K562 (cell line): ENCODE measurements around the gene PKD1. TPM values are rescaled to one million over a fixed set of nuclear protein-coding genes. Genes with fewer than 3 reads are reported as not detected.

Experiments used
- ATAC-seq: fragments of 200-7000 bp; cut with Tn5 transposase; 3 replicates; pipeline ENCODE4 v1.9.1; 2020; ENCODE audit warnings: moderate library complexity
- BruUV-seq: library from RNA; stranded (reverse); fragments of 400-500 nt; replicated peaks from 2 replicates; lab custom pipeline; 2021; lab: Mats Ljungman, UMichigan
- CTCF ChIA-PET: fragments of 300-600 bp; formaldehyde crosslinking; extraction: SDS; loops from one replicate; lab custom pipeline; 2021; ENCODE audit warnings: low intra/inter-chr PET ratio; lab: Yijun Ruan, JAX
- POLR2A ChIA-PET: fragments of 300-600, 350-650 bp; sonication (Branson Sonifier 250); formaldehyde crosslinking; extraction: SDS; loops from one replicate; lab custom pipeline; 2021; ENCODE audit warnings: antibody characterized with exemption, inconsistent platforms; lab: Yijun Ruan, JAX
- DNase-seq, 4 experiments: peaks; one replicate each; pipeline versions ENCODE4 v3.0.0 to v3.0.0-alpha.2; 2011 to 2018; ENCODE audit warnings: low spot score in 3 of 4, mixed read lengths in 3 of 4; ENCODE audit errors: extremely low read depth in 1 of 4
- FAIRE-seq: peaks from 2 replicates; lab custom pipeline; 2011; peaks lifted over from hg19 to GRCh38; lab: Jason Lieb, UNC
- H2AFZ ChIP-seq: 2 replicates; pipeline ENCODE4 v1.6.0; 2011; ENCODE audit warnings: low read depth, low read length, control low read depth, inconsistent platforms
- H3K27ac ChIP-seq: fragments of 200-600 bp; 3 replicates; pipeline ENCODE4 v1.8.0; 2011; ENCODE audit warnings: low read depth, mild to moderate bottlenecking, control low read depth, inconsistent platforms, low read length, moderate library complexity, mixed read lengths; ENCODE audit errors: extremely low read depth
- H3K27me3 ChIP-seq, 2 experiments: fragments of 300-600 bp in 1 of 2; 2 replicates in 1 of 2; 3 replicates in 1 of 2; pipeline versions ENCODE4 v1.6.0 to v1.8.0; 2011; ENCODE audit warnings: inconsistent platforms in 2 of 2, low read length in 2 of 2, mild to moderate bottlenecking in 1 of 2, mixed read lengths in 1 of 2, moderate library complexity in 1 of 2; ENCODE audit not compliant: control insufficient read depth in 2 of 2, insufficient read depth in 2 of 2
- H3K36me3 ChIP-seq: fragments of 300-600 bp; 3 replicates; pipeline ENCODE4 v1.8.0; 2011; ENCODE audit warnings: mild to moderate bottlenecking, low read length, inconsistent platforms; ENCODE audit not compliant: control insufficient read depth, insufficient read depth
- H3K4me1 ChIP-seq, 2 experiments: fragments of 200-600 bp in 1 of 2; replicated peaks in 1 of 2; 2 replicates in 1 of 2; 3 replicates in 1 of 2; pipeline versions ENCODE4 v1.5.1 to v1.8.0; 2011; ENCODE audit warnings: inconsistent platforms in 2 of 2, low read length in 2 of 2, mild to moderate bottlenecking in 1 of 2, mixed read lengths in 1 of 2, moderate library complexity in 1 of 2; ENCODE audit not compliant: control insufficient read depth in 2 of 2, insufficient read depth in 2 of 2
- H3K4me2 ChIP-seq: 2 replicates; pipeline ENCODE4 v1.6.1; 2011; ENCODE audit warnings: low read length, control low read depth, inconsistent platforms, mixed read lengths; ENCODE audit not compliant: insufficient read depth
- H3K4me3 ChIP-seq: fragments of 200-600 bp; sonication (generic), shearing (Covaris generic); 2 replicates; pipeline ENCODE4 v1.5.1; 2016; ENCODE audit warnings: control low read depth, inconsistent platforms
- H3K79me2 ChIP-seq: fragments of 200-600 bp; 3 replicates; pipeline ENCODE4 v1.8.0; 2011; ENCODE audit warnings: low read length, inconsistent platforms; ENCODE audit not compliant: control insufficient read depth, insufficient read depth
- H3K9ac ChIP-seq, 2 experiments: 2 replicates each; pipeline versions ENCODE4 v1.6.0 to v1.6.1; 2011; ENCODE audit warnings: low read depth in 2 of 2, low read length in 2 of 2, control low read depth in 1 of 2, inconsistent platforms in 1 of 2, mild to moderate bottlenecking in 1 of 2, mixed read lengths in 1 of 2; ENCODE audit not compliant: insufficient read depth in 1 of 2
- H3K9me1 ChIP-seq: one replicate; pipeline ENCODE4 v1.6.0; 2011; ENCODE audit warnings: inconsistent platforms, mild to moderate bottlenecking, low read length, moderate library complexity; ENCODE audit not compliant: control insufficient read depth, insufficient read depth
- H3K9me3 ChIP-seq: replicated peaks from 2 replicates; pipeline ENCODE4 v1.5.1; 2011; ENCODE audit warnings: low read depth, low read length, inconsistent platforms; ENCODE audit not compliant: control insufficient read depth, insufficient read depth
- H4K20me1 ChIP-seq: replicated peaks from 2 replicates; pipeline ENCODE4 v1.6.1; 2011; ENCODE audit warnings: low read length, inconsistent platforms, mixed read lengths; ENCODE audit not compliant: control insufficient read depth, insufficient read depth
- ASH1L ChIP-seq: fragments of 450-650 bp; IDR thresholded peaks from 2 replicates; pipeline ENCODE4 v1.6.1; 2018; ENCODE audit warnings: borderline replicate concordance, mild to moderate bottlenecking, low read depth; ENCODE audit not compliant: partially characterized antibody
- ATF1 ChIP-seq, 2 experiments: fragments of 450-650 bp in 1 of 2; IDR thresholded peaks; 2 replicates each; pipeline ENCODE4 v1.6.1; 2016; ENCODE audit warnings: missing compliant biosample characterization in 1 of 2, missing genetic modification characterization in 1 of 2
- BCOR ChIP-seq: fragments of 450-650 bp; IDR thresholded peaks from 2 replicates; pipeline ENCODE4 v1.6.1; 2016
- MEIS2 ChIP-seq: fragments of 450-650 bp; IDR thresholded peaks from 2 replicates; pipeline ENCODE4 v1.6.1; 2014; ENCODE audit warnings: mild to moderate bottlenecking; ENCODE audit not compliant: partially characterized antibody
- POLR3G ChIP-seq: IDR thresholded peaks from 2 replicates; pipeline ENCODE4 v1.6.1; 2011; ENCODE audit not compliant: insufficient read length, insufficient replicate concordance; ENCODE audit errors: extremely low read depth
- RBFOX2 ChIP-seq: fragments of 200-400 bp; formaldehyde crosslinking; IDR thresholded peaks from 2 replicates; pipeline ENCODE4 v1.6.1; 2017; ENCODE audit warnings: low read depth, mild to moderate bottlenecking, low read length, moderate library complexity
- RBM15 ChIP-seq: fragments of 200-400 bp; formaldehyde crosslinking; IDR thresholded peaks from 2 replicates; pipeline ENCODE4 v1.6.1; 2018; ENCODE audit warnings: mild to moderate bottlenecking, low read length, moderate library complexity; ENCODE audit not compliant: insufficient read depth
- SNIP1 ChIP-seq: fragments of 450-650 bp; IDR thresholded peaks from 2 replicates; pipeline ENCODE4 v1.7.1; 2017; ENCODE audit warnings: low read depth, mild to moderate bottlenecking
- ZBTB17 ChIP-seq: fragments of 450-650 bp; formaldehyde crosslinking; IDR thresholded peaks from 2 replicates; pipeline ENCODE4 v1.4.0; 2020; ENCODE audit warnings: mild to moderate bottlenecking
- ZNF143 ChIP-seq: sonication (generic); formaldehyde crosslinking; IDR thresholded peaks from 2 replicates; pipeline ENCODE4 v1.9.0; 2022; ENCODE audit warnings: mild to moderate bottlenecking, missing genetic modification reagents
- ZNF146 ChIP-seq: IDR thresholded peaks from one replicate; pipeline ENCODE4 v1.6.1; 2018; ENCODE audit warnings: missing compliant biosample characterization; ENCODE audit not compliant: unreplicated experiment
- WGBS: fragments of 100-300 bp; shearing (Covaris generic); methylation state at CpG from one replicate; pipeline ENCODE4 v1.1.6; 2016; ENCODE audit warnings: low coverage, mixed read lengths; ENCODE audit not compliant: insufficient coverage; ENCODE audit errors: missing lambda C conversion rate; 5-methylcytosine and 5-hydroxymethylcytosine counted together
- in situ Hi-C: fragments of 300-500 bp; cut with MboI; formaldehyde crosslinking; loops from 4 replicates; pipeline ENCODE4 v1.15.0; 2018; ENCODE audit warnings: inconsistent platforms, mixed read lengths
- intact Hi-C: fragments of 100-400 bp; cut with micrococcal nuclease; formaldehyde crosslinking; loops from 2 replicates; pipeline ENCODE4 v1.14.2; 2022
- polyA plus RNA-seq, 8 experiments: library from polyadenylated mRNA; depleted of rRNA in 4 of 8; stranded (reverse) in 5 of 8; unstranded in 3 of 8; fragments of >200 nt; fragmentation: Nextera tagmentation in 2 of 8; fragmentation: Illumina TruSeq in 1 of 8; extraction: Ambion mirVana in 2 of 8; extraction: Trizol in 1 of 8; gene quantifications; 2 replicates each; pipeline versions ENCODE4 v1.2.1 to v1.2.3, GENCODE V29; 2011 to 2014; ENCODE audit warnings: inconsistent platforms in 1 of 8, missing spikeins in 1 of 8
- total RNA-seq, 7 experiments: library from RNA; depleted of rRNA in 6 of 7; stranded (reverse); fragments of >200 nt in 6 of 7; fragmentation: Illumina TruSeq in 2 of 7; extraction: Trizol in 2 of 7; gene quantifications; 2 replicates each; pipeline versions ENCODE4 v1.2.1 to v1.2.3, GENCODE V29; 2011 to 2021; ENCODE audit warnings: low replicate concordance in 1 of 7
- TF ChIP-seq, protein P1 (sequence below), 2 experiments: IDR thresholded peaks; 2 replicates each; pipeline ENCODE4 v1.6.1; 2012; ENCODE audit warnings: improper control_type of control experiment in 2 of 2, low read depth in 2 of 2, low read length in 2 of 2, borderline replicate concordance in 1 of 2
- TF ChIP-seq, protein P2 (sequence below): fragments of 200-800 bp; sonication (Bioruptor generic); IDR thresholded peaks from 2 replicates; pipeline ENCODE4 v1.6.1; 2016; ENCODE audit warnings: missing genetic modification characterization, missing compliant biosample characterization
- TF ChIP-seq, protein P3 (sequence below): fragments of 450-650 bp; formaldehyde crosslinking; conservative IDR thresholded peaks from 2 replicates; pipeline ENCODE4 v1.4.0; 2022; ENCODE audit warnings: mild to moderate bottlenecking, missing genetic modification characterization

Gene PKD1
- total and polyA plus RNA-seq, 9 of the 15 experiments (the other 6 are each of a cell fraction or from before 2014, with no cell fraction given): 0.23 to 93.5 (median 12.6) TPM

GRCh38 chr16:2044541-2044940, 91.2 kb downstream of the PKD1 start:
- Histone ChIP-seq H3K4me1 (peaks cover 11 to 82% of the 10 kb centered on the region in 2 experiments; a peak in 4 of 5 replicates), H3K9me3 (no peaks in the 10 kb centered on the region), H3K36me3 (peaks cover 23% of the 10 kb centered on the region; the same call in 1 of the 3 replicates)
- POLR2A ChIA-PET: interaction anchor here (1.0 kb wide), 1 partner anchor 13 kb away, joined by 3 read pairs; no protein-coding TSS in a partner anchor
- in situ Hi-C loops: no loop called here
- no TSS peak for BruUV-seq
- no peak for ATAC-seq
- TF ChIP-seq ASH1L: no peak
- TF ChIP-seq POLR3G: no peak
- no peak for TF ChIP-seq RBM15
- TF ChIP-seq, protein P1, sequence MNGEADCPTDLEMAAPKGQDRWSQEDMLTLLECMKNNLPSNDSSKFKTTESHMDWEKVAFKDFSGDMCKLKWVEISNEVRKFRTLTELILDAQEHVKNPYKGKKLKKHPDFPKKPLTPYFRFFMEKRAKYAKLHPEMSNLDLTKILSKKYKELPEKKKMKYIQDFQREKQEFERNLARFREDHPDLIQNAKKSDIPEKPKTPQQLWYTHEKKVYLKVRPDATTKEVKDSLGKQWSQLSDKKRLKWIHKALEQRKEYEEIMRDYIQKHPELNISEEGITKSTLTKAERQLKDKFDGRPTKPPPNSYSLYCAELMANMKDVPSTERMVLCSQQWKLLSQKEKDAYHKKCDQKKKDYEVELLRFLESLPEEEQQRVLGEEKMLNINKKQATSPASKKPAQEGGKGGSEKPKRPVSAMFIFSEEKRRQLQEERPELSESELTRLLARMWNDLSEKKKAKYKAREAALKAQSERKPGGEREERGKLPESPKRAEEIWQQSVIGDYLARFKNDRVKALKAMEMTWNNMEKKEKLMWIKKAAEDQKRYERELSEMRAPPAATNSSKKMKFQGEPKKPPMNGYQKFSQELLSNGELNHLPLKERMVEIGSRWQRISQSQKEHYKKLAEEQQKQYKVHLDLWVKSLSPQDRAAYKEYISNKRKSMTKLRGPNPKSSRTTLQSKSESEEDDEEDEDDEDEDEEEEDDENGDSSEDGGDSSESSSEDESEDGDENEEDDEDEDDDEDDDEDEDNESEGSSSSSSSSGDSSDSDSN (IDR thresholded peaks at IDR 0.05; ENCODE audit: borderline replicate concordance in 1 of 2, low read depth in 2 of 2, low read length in 2 of 2): no peak
- TF ChIP-seq, protein P2, sequence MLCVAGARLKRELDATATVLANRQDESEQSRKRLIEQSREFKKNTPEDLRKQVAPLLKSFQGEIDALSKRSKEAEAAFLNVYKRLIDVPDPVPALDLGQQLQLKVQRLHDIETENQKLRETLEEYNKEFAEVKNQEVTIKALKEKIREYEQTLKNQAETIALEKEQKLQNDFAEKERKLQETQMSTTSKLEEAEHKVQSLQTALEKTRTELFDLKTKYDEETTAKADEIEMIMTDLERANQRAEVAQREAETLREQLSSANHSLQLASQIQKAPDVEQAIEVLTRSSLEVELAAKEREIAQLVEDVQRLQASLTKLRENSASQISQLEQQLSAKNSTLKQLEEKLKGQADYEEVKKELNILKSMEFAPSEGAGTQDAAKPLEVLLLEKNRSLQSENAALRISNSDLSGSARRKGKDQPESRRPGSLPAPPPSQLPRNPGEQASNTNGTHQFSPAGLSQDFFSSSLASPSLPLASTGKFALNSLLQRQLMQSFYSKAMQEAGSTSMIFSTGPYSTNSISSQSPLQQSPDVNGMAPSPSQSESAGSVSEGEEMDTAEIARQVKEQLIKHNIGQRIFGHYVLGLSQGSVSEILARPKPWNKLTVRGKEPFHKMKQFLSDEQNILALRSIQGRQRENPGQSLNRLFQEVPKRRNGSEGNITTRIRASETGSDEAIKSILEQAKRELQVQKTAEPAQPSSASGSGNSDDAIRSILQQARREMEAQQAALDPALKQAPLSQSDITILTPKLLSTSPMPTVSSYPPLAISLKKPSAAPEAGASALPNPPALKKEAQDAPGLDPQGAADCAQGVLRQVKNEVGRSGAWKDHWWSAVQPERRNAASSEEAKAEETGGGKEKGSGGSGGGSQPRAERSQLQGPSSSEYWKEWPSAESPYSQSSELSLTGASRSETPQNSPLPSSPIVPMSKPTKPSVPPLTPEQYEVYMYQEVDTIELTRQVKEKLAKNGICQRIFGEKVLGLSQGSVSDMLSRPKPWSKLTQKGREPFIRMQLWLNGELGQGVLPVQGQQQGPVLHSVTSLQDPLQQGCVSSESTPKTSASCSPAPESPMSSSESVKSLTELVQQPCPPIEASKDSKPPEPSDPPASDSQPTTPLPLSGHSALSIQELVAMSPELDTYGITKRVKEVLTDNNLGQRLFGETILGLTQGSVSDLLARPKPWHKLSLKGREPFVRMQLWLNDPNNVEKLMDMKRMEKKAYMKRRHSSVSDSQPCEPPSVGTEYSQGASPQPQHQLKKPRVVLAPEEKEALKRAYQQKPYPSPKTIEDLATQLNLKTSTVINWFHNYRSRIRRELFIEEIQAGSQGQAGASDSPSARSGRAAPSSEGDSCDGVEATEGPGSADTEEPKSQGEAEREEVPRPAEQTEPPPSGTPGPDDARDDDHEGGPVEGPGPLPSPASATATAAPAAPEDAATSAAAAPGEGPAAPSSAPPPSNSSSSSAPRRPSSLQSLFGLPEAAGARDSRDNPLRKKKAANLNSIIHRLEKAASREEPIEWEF (CRISPR knock-in tag): no peak
- TF ChIP-seq ATF1 (CRISPR knock-in tag; IDR thresholded peaks at IDR 0.05): no peak
- no peak for TF ChIP-seq ATF1 (tag; IDR thresholded peaks at IDR 0.05)
- TF ChIP-seq ZNF143 (CRISPR knock-in tag): no peak
- no peak for TF ChIP-seq BCOR
- TF ChIP-seq RBFOX2: no peak
- TF ChIP-seq ZBTB17 (CRISPR knock-in tag): no peak
- TF ChIP-seq ZNF146: no peak
- TF ChIP-seq, protein P3, sequence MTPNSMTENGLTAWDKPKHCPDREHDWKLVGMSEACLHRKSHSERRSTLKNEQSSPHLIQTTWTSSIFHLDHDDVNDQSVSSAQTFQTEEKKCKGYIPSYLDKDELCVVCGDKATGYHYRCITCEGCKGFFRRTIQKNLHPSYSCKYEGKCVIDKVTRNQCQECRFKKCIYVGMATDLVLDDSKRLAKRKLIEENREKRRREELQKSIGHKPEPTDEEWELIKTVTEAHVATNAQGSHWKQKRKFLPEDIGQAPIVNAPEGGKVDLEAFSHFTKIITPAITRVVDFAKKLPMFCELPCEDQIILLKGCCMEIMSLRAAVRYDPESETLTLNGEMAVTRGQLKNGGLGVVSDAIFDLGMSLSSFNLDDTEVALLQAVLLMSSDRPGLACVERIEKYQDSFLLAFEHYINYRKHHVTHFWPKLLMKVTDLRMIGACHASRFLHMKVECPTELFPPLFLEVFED (CRISPR knock-in tag): no peak
- TF ChIP-seq SNIP1: no peak
- TF ChIP-seq MEIS2: no peak
- TF ChIP-seq, all 486 proteins: peak for 0
- Histone ChIP-seq H3K27me3 (no peaks in the 10 kb centered on the region), H3K9me1 (no peaks in the 10 kb centered on the region), H2AFZ (no peak overlapping the region), H4K20me1 (no peaks in the 10 kb centered on the region), H3K79me2 (peaks cover 20% of the 10 kb centered on the region), H3K9ac (no peak overlapping the region), H3K4me3 (no peak overlapping the region), H3K4me2 (no peak overlapping the region), H3K27ac (no peak overlapping the region)
- DNase-seq (no peak), FAIRE-seq (no peak)
- 91% methylated on average over 9 of the region's 22 CpGs for WGBS
- CTCF ChIA-PET: no interaction called here
- intact Hi-C loops: no loop called here
